Muscle layer of duodenum (tissue), 2 donors: ENCODE data around the gene HSPG2.

ENCODE experiments used
- H3K27ac ChIP-seq: one replicate; pipeline ENCODE4 v1.7.0; 2013; ENCODE audit warnings: mild to moderate bottlenecking, low read length
- H3K27me3 ChIP-seq: one replicate; pipeline ENCODE4 v1.7.0; 2013; ENCODE audit warnings: low read depth, mild to moderate bottlenecking, control low read depth, low read length
- H3K36me3 ChIP-seq, 2 donors: one replicate each; pipeline ENCODE4 v1.7.0; 2013; ENCODE audit warnings: low read length in 2 of 2, control low read depth in 1 of 2, mild to moderate bottlenecking in 1 of 2; ENCODE audit not compliant: insufficient read depth in 2 of 2, control insufficient read depth in 1 of 2
- H3K4me1 ChIP-seq, 2 donors: one replicate each; pipeline ENCODE4 v1.7.0; 2013; ENCODE audit warnings: low read length in 2 of 2, mild to moderate bottlenecking in 2 of 2, control low read depth in 1 of 2, moderate library complexity in 1 of 2; ENCODE audit not compliant: insufficient read depth in 2 of 2, control insufficient read depth in 1 of 2
- H3K4me3 ChIP-seq, 2 donors: one replicate each; pipeline ENCODE4 v1.7.0; 2013; ENCODE audit warnings: low read length in 2 of 2, low read depth in 1 of 2, mild to moderate bottlenecking in 1 of 2
- H3K9me3 ChIP-seq, 2 donors: one replicate each; pipeline ENCODE4 v1.7.0; 2013; ENCODE audit warnings: low read length in 2 of 2, control low read depth in 1 of 2, mild to moderate bottlenecking in 1 of 2; ENCODE audit not compliant: control insufficient read depth in 1 of 2
- donor health status: healthy.

Gene HSPG2

DNA sequence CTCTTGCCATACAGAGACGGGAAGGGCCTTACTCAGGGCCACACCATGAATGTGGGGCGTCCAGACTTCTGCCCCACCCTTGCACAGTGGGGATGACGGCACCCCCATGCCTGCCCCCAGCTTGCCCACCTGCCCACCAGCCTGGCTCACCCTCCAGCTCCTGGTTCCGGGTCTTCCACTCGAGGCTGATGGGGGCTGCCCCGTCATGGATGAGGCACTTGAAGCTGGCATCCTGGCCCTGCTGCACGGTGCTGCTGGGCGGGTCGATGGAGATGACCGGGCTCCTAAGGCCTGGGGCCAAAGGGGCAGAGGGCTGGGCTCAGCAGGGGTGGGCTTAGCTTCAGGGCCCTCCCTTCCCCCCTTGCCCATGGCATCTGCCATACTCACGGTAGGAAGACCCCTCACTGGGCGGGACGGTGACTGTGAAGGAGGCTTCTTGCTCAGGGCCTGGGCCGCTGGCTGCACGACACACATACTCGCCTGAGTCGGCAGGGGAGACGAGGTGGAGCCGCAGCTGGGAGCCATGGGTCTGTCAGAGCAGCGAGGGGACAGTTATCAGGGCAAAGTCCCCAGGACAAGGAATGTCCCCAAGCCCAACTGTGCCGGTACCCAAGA, 95.2 kb downstream of the HSPG2 start:
- Histone ChIP-seq H3K9me3 (no peaks in the 10 kb centered on the region), H3K4me3 (no peak overlapping the region), H3K27ac (no peak overlapping the region), H3K36me3 (peaks cover 49 to 85% of the 10 kb centered on the region in 2 donors), H3K27me3 (no peaks in the 10 kb centered on the region), H3K4me1 (no peaks in the 10 kb centered on the region)

DNA sequence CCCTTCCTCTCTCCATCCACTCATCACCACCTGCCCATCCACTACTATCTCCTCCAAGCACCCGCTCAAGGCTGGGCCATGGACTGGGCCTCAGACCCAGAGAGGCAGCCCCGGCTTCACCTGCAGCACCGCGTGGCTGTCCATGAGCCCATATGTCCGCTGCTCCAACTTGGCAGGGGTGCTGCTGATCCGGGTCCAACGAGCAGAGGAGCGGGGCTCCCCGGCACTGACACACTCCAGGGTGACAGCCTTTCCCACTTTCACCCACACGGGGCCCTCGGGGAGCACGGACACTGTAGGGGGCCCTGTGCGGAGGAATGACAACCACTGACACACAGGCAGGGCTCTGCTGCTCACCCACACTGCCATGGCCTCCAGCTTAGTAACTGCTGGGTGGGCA, 96.1 kb downstream of the HSPG2 start:
- Histone ChIP-seq H3K4me3 (no peak overlapping the region), H3K27ac (no peak overlapping the region), H3K4me1 (no peaks in the 10 kb centered on the region), H3K27me3 (no peaks in the 10 kb centered on the region), H3K9me3 (no peaks in the 10 kb centered on the region), H3K36me3 (peaks cover 49 to 88% of the 10 kb centered on the region in 2 donors)

DNA sequence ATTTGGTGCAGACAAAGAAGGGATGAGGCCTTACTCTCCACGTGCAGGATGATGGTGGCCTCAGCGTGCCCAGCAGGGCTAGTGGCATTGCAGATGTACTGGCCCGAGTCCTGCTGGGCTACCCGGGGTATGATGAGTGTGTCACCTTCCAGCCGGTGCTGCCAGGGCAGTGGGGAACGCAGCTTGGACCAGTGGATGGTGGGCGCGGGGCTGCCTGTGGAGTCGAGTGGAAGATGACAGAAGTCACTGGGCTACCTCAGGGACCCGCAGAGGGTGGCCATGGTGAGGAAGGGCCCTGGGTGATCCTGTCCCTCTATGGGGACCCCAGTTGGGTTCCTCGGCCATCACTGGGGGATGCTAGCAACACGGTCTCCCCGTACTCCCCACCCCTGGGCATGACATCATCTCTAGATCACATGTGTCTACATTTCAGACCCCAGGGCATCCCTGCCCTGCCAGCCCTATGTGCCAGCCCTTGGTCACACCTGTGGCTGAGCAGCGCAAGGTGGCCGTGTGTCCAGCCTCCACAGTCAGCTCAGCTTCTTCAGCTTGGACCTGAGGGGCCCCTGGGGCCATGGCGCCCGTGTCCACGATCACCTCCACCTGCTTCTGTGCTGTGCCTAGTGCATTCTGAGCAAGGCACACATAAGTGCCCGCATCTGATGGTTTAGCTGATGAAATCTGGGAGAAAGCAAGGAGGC, 97.6 kb downstream of the HSPG2 start:
- Histone ChIP-seq H3K36me3 (peaks cover 52 to 93% of the 10 kb centered on the region in 2 donors), H3K27ac (no peak overlapping the region), H3K27me3 (no peaks in the 10 kb centered on the region), H3K4me1 (no peaks in the 10 kb centered on the region), H3K9me3 (no peaks in the 10 kb centered on the region), H3K4me3 (no peak overlapping the region)

DNA sequence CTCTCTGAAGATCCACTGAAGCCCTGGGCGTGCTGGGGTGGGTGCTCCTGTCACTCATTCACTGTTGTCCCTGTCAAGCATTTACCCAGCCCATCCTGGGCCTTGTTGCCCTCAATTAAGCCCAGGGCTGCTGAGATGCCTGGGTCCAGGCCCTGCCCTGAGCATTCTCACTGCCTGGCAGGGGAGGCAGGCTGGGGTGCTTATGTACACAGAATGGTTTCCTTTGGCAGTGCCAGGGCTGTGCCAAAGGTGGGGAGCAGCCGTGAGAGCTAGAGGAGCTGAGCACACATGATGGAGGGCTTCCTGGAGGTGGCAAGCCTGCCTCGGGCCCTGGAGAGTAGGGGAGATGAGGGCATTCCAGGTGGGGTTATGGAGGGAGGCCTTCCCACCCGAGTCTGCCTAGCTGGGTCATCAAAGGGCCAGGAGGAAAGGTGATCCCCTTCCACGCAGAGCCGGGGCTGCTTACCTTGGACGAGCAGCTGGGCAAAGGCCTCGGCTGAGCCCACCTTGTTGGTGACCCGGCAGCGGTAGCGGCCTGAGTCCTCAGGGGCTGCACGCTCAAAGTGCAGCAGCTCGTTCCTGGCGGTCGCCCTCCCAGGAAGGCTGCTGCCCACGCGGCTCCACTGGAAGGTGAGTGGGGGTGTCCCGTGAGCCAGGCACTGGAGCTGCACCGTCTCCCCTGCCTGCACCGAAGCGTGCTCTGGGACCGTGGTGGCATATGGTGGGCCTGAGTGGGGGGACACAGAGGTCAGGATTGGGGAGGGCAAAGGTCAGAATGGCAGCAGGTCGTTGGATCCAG, 98.6 kb downstream of the HSPG2 start:
- Histone ChIP-seq H3K27ac (no peak overlapping the region), H3K4me1 (no peaks in the 10 kb centered on the region), H3K36me3 (peaks cover 60 to 93% of the 10 kb centered on the region in 2 donors), H3K27me3 (no peaks in the 10 kb centered on the region), H3K4me3 (no peak overlapping the region), H3K9me3 (no peaks in the 10 kb centered on the region)

DNA sequence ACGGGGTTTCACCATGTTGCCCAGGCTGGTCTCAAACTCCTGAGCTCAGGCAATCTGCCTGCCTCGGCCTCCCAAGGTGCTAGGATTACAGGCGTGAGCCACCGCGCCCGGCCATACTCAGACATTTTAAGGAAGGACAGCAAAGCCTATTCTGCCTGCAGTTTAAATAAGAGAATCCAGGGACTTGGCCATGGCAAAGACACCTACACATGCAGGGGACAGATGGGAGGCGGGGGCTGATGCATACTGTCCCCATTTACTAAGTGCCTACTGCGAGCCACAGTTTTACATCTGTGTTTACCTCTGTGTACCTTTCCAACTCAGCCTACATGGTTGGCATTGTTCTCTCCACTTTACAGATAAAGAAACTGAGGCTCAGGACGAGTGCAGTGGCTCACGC, 99.6 kb downstream of the HSPG2 start:
- H3K27ac ChIP-seq: no peak overlapping the region
- H3K27me3 ChIP-seq: no peaks in the 10 kb centered on the region
- no peak overlapping the region for H3K4me3 ChIP-seq
- no peaks in the 10 kb centered on the region for H3K9me3 ChIP-seq
- H3K4me1 ChIP-seq: no peaks in the 10 kb centered on the region
- H3K36me3 ChIP-seq: peaks cover 65 to 93% of the 10 kb centered on the region in 2 donors

DNA sequence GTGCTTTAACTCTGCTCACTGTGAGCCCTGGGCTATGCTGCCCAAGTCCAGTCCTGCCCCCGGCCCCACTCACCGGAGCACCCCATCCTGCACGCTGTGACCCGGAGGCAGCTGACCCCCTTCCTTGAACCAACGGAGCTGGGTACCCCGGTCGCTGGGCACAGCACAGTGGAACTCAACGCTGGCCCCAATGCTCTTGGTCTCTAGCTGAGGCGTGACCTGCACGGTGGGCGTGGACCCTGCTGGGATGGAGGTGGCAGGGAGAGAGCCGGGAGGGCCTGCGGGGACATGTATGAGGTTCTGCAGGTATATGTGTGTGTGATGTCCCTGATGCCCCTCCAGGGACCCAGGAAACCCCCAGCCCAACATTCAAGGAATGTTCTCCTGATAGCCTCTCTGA, 100.4 kb downstream of the HSPG2 start:
- no peaks in the 10 kb centered on the region for H3K9me3 ChIP-seq
- H3K27me3 ChIP-seq: no peaks in the 10 kb centered on the region
- no peak overlapping the region for H3K4me3 ChIP-seq
- H3K36me3 ChIP-seq: peaks cover 67 to 93% of the 10 kb centered on the region in 2 donors
- H3K4me1 ChIP-seq: no peaks in the 10 kb centered on the region
- H3K27ac ChIP-seq: no peak overlapping the region

DNA sequence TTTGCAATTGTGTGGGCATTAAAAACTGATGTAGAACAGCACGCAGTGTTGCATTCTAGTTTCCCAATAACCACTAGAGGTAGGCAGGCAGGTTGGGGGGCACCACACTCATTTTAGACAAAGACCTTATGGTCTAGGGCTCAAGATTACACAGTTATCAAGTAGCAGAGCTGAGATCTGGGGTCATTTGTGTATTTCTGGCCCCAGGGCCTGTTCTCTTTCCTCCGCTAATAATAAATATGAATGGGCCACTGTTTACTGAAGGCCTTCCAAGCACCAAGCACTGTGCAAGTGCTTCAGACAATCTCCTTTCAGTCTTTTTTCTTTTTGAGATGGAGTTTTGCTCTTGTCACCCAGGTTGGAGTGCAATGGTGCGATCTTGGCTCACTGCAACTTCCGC, 101.1 kb downstream of the HSPG2 start:
- no peak overlapping the region for H3K27ac ChIP-seq
- peaks cover 68 to 93% of the 10 kb centered on the region in 2 donors for H3K36me3 ChIP-seq
- H3K4me3 ChIP-seq: no peak overlapping the region

DNA sequence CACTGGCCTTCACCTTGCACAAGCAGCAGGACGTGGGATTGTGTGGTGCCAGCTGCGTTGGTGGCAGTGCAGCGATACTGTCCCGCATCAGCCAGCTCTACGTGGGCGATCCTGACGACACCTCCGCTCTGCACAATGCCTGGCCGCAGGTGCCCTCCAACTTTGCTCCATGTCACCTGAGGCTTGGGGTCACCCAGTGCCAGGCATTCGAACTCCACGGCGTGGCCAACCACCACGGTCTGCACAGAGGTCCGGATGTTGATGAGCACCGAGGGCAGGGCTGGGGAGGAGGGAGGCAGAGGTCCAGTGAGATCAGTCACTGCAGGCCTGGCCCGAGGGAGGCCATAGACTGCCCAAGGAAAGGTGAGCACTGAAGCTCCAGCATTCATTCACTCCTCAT, 102.4 kb downstream of the HSPG2 start:
- Histone ChIP-seq H3K9me3 (no peaks in the 10 kb centered on the region), H3K27me3 (no peaks in the 10 kb centered on the region), H3K4me1 (no peaks in the 10 kb centered on the region), H3K27ac (no peak overlapping the region), H3K36me3 (peaks cover 66 to 97% of the 10 kb centered on the region in 2 donors), H3K4me3 (no peak overlapping the region)

More for the DNA sequence above, 101.1 kb downstream of the HSPG2 start:
- Histone ChIP-seq H3K4me1 (no peaks in the 10 kb centered on the region), H3K27me3 (no peaks in the 10 kb centered on the region), H3K9me3 (no peaks in the 10 kb centered on the region)

DNA sequence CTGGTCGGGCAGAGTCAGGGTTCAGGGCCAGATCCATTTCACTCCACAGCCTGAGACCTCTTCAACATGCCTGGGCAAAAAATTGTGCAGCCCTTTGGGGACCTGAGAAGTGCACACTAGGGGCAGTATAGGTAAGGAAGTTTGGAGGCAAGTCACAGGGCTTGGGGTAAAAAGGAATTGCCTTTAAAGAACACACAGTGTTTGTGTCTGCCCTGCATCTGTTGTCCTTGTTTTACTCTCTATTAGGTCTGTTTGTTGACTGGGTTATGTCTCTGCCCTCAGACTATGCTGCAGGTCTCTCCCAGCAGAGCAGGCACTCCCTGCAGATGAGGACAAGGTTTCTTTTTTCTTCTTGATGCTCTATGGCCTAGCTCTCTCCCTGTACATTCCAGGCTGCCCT, 103.0 kb downstream of the HSPG2 start:
- Histone ChIP-seq H3K4me1 (no peaks in the 10 kb centered on the region), H3K9me3 (no peaks in the 10 kb centered on the region), H3K36me3 (peaks cover 66 to 97% of the 10 kb centered on the region in 2 donors), H3K27ac (no peak overlapping the region), H3K4me3 (no peak overlapping the region), H3K27me3 (no peaks in the 10 kb centered on the region)

DNA sequence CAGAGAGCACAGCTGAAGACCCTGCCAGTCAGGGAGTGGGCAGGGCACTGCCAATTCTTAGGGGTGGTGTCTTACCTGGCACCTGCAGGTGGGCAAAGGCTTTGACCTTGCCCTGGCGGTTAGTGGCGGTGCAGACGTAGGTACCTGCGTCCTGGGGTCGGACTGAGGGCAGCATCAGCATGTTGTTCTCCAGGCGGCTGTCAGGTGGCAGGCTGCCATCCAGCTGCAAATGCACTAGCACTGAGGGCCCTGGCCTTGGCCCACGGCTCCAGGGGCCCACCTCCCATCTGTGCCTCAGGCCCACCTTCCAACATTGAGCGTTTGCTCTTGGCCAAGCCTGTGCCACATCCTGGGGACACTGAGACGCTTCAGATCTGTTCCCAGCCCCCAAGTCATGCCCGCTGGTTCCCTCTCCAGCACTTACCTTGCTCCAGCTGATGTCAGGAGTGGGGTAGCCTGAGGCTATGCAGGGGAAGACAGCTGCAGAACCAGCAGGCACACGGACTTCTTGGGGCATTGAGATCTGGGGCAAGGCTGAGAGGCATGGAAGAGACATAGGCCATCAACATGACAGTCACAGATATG, 103.6 kb downstream of the HSPG2 start:
- H3K36me3 ChIP-seq: peaks cover 63 to 97% of the 10 kb centered on the region in 2 donors
- H3K27me3 ChIP-seq: no peaks in the 10 kb centered on the region
- no peaks in the 10 kb centered on the region for H3K4me1 ChIP-seq
- H3K4me3 ChIP-seq: no peak overlapping the region
- H3K9me3 ChIP-seq: no peaks in the 10 kb centered on the region
- no peak overlapping the region for H3K27ac ChIP-seq

DNA sequence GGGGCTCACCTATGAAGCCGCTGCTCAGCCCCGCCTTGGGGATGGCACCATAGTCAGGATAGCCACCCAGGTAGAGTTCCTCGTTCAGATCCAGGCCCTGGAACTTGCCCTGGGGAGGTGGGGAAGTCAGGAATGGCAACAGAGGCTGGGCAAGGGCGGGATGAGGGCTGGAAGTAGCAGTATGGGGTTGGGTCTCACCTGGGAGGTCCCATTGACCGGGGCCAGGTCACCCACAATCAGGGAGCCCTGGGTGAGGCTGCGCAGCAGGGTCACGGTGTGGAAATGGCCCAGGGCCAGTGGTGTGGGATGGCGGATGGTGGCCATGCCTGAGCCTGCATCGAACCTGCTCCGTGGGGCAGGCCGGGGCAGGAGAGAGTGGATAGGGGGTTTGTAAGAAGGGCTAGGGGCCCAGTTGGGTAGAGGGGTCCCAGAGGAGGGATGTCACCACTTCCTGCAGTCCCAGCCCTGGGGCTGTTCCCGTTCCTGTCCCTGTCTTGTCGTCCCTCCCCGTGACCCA, 105.6 kb downstream of the HSPG2 start:
- Histone ChIP-seq H3K9me3 (no peaks in the 10 kb centered on the region), H3K4me3 (no peak overlapping the region), H3K36me3 (peaks cover 63 to 97% of the 10 kb centered on the region in 2 donors), H3K27ac (no peak overlapping the region), H3K4me1 (no peaks in the 10 kb centered on the region), H3K27me3 (no peaks in the 10 kb centered on the region)
